Gastrocnemius medialis (tissue), 4 donors: ENCODE results near the gene NECAB3.

Source experiments
- POLR2A ChIP-seq, 2 donors: fragments of 450-650 bp; IDR thresholded peaks; one replicate each; pipeline ENCODE4 v1.6.1; 2017; ENCODE audit warnings: antibody characterized with exemption in 2 of 2, mild to moderate bottlenecking in 2 of 2, moderate library complexity in 2 of 2
- TF ChIP-seq, protein P1 (sequence below), 5 experiments: fragments of 450-650 bp in 3 of 5; fragments of 200-600 bp in 2 of 5; sonication (generic) in 2 of 5; IDR thresholded peaks in 4 of 5; conservative IDR thresholded peaks in 1 of 5; 1 replicate in 4 of 5; 2 replicates in 1 of 5; pipeline ENCODE4 v1.5.1; 2016 to 2019; ENCODE audit warnings: antibody characterized with exemption in 5 of 5, mild to moderate bottlenecking in 3 of 5, moderate library complexity in 3 of 5

DNA sequence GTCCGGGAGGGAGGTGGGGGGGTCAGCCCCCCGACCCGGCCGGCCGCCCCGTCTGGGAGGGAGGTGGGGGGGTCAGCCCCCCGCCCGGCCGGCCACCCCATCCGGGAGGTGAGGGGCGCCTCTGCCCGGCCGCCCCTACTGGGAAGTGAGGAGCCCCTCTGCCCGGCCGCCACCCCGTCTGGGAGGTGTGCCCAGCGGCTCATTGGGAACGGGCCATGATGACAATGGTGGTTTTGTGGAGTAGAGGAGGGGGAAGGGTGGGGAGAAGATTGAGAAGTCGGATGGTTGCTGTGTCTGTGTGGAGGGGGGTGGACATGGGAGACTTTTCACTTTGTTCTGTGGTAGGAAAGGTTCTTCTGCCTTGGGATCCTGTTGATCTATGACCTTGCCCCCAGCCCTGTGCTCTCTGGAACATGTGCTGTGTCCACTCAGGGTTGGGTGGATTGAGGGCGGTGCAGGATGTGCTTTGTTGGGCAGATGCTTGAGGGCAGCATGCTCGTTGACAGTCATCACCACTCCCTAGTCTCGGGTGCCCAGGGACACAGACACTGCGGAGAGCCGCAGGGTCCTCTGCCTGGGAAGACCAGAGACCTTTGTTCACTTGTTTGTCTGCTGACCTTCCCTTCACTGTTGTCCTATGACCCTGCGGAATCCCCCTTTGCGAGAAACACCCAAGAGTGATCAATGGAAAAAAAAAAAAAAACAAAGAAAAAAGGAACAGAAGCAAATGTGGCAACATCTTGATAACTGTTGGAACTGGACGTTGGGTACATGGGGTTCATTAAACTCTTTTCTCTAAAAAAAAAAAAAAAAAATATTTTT, 27.6 kb upstream of the NECAB3 start:
- TF ChIP-seq, protein P1, sequence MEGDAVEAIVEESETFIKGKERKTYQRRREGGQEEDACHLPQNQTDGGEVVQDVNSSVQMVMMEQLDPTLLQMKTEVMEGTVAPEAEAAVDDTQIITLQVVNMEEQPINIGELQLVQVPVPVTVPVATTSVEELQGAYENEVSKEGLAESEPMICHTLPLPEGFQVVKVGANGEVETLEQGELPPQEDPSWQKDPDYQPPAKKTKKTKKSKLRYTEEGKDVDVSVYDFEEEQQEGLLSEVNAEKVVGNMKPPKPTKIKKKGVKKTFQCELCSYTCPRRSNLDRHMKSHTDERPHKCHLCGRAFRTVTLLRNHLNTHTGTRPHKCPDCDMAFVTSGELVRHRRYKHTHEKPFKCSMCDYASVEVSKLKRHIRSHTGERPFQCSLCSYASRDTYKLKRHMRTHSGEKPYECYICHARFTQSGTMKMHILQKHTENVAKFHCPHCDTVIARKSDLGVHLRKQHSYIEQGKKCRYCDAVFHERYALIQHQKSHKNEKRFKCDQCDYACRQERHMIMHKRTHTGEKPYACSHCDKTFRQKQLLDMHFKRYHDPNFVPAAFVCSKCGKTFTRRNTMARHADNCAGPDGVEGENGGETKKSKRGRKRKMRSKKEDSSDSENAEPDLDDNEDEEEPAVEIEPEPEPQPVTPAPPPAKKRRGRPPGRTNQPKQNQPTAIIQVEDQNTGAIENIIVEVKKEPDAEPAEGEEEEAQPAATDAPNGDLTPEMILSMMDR (IDR thresholded peaks at IDR 0.05 in 4 of 5, conservative IDR thresholded peaks at IDR 0.05 in 1 of 5): no peak
- no peak for TF ChIP-seq POLR2A (IDR thresholded peaks at IDR 0.05)
